Stimulated activated CD4-positive, alpha-beta T cell treated with anti-CD3 and anti-CD28 coated beads, Interleukin-12 subunit alpha, Interleukin-12 subunit beta, amount 100 ng/mL, for 24 hours (primary cell): ENCODE measurements around the gene RTL10.

Source experiments
- DNase-seq, 2 experiments: peaks; one replicate each; pipeline ENCODE4 v3.0.0-alpha.2; 2020; ENCODE audit warnings: low read depth in 2 of 2

Gene RTL10

GRCh38 chr22:19876314-19876940 is 21.8 kb upstream of the RTL10 start:
- no peak for DNase-seq

- no peak for DNase-seq
Observed at GRCh38 chr22:19875531-19876313, 21.0 kb upstream of the RTL10 start.

DNA sequence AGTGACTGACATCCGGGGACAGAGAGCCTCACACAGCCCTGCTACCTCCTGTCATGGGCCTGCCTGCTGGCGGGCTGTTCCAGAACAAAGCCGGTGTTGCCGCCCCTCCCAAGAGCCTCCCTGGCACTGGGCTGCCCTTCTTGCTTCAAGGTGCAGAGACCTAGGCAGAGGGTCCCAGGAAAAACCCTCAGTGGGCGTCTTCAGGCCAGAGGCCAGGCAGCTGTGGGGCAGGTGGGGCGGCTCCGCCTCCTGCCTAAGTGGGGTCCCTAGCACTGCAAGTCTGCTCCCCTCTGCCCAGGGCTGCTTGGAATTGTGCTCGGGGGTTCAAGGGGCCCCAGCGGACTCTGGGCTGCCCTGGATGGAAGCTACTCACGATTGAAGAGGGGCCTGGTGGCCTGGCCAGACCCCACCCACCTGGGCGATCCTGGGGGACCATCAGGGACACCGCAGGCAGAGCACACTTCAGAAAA is 20.4 kb upstream of the RTL10 start:
- DNase-seq = no peak

GRCh38 chr22:19874307-19875060 is 19.8 kb upstream of the RTL10 start:
- no peak for DNase-seq

- DNase-seq = no peak
Observed at GRCh38 chr22:19873960-19874306, 19.3 kb upstream of the RTL10 start.

GRCh38 chr22:19873138-19873959 is 18.7 kb upstream of the RTL10 start:
- DNase-seq = no peak

- no peak for DNase-seq
Observed at GRCh38 chr22:19872779-19873137, 18.1 kb upstream of the RTL10 start.

DNA sequence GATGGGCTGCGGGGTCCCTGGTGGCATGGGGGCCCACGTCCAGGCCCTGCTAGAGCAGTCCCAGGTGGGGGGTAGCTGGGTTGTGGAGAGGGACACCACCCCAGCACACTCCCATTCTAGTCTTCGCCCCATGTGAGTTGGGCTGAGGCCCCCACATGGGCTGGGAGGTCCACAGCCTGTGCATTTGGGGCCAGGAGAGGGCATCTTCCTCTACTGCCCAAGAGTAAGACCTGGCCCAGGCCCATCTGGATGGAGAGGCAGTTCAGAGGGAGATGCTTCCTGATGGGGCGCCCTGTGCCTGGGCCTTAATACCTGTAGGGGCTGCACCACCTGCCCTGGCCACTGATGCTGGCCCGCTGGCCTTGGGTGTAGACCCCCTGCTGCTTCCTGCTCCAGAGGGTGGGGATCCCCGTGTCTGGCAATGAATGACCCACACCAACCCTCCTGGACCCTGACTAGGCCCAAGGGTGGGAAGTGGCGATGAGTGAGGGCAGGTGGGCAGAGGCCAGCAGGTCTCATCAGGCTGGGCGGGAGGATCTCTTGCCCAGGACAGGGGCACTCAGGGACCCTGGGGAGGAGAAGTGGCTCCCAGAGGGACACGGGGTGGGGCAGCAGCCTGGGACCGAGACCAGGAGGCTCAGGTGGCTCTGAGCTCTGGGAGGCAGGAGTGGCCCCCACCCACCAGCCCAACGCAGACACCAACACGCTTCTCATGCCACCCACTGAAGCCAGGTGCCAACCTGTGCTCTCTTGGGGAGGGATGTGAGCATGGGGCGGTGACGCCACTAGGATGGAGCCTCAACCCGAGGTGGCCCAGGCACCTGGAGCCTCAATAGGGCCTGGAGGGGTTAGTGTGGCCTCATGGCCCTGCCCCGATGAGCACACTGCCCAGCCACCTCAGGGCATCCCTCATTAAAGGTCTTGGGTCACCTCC is 17.4 kb upstream of the RTL10 start:
- no peak for DNase-seq

DNA sequence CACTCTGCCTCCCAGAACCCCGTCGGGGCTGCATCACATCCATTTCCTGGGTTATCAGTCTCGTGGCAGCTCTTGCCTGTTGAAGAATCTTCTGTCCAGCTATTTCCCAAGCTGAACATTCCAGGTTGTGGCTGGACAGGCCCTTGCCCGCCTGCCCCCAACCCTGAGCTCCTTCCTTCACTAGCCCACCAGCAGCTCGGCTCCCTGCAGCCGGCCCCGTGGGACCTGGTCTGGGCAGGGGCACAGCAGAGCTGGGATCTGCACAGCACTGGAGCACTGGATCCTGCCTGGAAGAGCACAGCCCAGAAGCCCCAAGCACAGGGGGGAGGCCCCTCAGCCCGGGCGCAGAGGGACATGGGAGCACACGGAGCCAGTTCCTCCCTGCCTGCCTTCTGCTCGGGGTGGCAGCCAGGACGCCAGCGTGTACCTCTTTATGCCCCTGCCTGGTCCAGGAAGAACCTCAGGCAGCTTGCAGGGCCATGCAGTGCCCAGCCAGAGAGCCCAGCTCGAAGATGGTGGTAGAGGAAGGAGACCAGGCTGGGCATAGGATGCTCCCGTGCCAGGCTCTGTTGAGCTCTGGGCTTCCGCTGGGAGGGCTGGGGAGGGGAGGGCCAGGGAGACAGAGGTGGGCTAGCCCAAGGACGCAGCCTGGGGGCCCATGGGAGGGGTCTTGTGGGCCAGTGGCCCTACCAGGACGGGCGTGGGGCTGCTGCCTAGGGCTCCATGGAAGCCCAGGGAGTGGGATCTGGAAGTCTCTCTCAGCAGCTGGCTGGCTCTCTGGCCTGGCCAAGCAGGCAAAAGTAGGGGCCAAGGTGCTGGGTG is 16.6 kb upstream of the RTL10 start:
- DNase-seq = no peak

GRCh38 chr22:19870153-19871022 is 15.7 kb upstream of the RTL10 start:
- DNase-seq = no peak

DNA sequence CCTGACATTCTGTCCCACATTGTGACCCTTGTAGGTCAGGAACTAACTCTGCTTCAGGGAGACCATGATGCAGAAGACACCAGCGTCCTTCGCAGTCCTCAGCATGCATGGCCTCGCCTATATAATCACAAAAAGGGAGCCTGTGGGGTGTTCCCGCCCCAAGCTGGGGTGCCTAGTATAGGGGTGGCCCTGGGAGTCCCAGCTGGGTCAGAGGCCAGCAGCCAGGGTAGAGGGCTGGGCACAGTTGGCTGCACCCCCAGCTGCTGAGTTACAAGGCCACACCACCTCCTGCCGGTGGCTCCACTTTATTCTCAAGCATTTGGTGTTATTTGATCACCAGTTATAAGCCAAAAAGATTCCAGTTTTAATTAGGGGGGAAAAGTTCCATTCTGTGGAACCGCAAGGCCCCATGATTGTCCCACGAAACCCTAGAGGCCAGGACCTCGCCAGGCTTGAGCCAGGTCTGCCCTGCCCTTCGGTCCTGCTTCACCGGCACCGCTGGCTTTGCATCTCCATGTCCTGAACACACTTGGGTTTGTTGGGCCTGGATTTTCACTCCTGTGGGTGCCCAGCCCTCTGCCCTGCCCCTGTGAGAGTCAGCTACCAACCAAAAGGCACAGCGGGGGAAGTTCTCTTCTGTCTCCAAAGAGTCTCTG is 15.0 kb upstream of the RTL10 start:
- DNase-seq = no peak

DNA sequence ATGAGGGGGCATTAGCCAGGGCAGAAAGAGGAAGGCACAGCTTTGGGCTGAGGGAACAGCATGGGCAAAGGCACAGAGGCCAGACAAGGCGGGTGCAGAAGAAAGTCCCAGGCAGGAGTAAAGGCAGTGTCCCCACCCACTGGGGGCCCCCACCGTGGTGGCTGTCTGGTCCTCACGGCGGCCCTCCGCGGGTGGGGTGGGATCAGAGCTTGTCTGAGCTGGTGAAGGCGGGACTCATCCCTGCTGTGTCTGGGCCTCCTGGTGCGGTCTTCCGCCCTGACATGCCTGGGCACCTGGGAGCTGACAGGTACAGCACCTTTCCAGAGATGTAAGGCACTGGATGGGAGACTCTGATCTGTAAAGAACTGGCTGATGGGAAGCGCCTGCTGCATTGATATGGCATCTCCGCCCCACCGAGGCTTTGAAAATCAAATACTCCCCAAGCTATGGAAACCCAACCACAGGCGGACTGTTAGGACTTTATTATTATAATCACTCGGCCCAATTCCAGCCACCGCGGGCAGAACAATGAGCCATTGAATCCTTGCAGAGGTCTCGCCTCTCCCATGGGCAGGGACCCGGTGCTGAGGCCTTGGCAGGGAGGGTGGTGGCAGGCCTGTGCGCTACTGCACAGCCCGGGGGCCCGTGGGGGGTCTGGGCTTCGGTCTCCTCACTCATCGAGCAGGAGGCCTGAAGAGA is 14.2 kb upstream of the RTL10 start:
- DNase-seq = no peak

DNA sequence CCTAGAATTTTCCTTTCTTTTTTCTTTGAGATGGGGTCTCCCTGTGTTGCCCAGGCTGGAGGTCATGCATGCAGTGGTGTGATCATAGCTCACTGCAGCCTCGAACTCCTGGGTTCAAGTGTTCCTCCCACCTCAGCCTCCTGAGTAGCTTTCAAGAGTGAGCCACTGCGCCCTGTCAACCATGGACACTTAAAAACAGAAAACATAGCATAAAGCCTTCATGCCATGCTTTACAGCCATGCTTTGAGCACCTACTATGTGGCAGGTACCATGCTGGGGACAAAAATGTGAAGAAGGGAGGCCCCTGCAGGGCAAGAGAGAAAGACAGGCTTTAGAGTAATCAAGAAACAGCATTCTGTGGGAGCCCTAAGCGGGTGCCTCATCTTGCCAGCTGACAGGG is 13.7 kb upstream of the RTL10 start:
- no peak for DNase-seq

GRCh38 chr22:19867617-19868016 is 12.9 kb upstream of the RTL10 start:
- no peak for DNase-seq

DNA sequence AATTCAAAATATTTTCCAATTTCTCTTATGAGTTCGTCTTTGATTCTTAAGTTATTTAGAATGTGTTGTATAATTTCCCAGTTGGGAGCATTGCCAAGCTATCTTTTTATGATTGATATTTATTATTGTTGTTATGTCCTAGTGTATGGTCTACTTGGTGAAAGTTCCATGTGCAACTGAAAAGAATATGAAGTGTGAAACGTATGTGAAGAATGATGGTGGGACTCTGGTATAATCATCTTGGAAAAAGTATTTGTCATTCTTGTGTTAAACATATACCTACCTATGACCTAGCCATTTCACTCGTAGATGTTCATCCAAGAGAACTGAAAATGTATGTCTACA is 12.0 kb upstream of the RTL10 start:
- DNase-seq = no peak

GRCh38 chr22:19865141-19865829 is 10.6 kb upstream of the RTL10 start:
- DNase-seq = no peak

GRCh38 chr22:19864538-19865106 is 9.9 kb upstream of the RTL10 start:
- DNase-seq = no peak
